ENCODE measurements around the gene ACTN1.

Gene ACTN1

GRCh38 chr14:68938271-68939150 lies 40.6 kb downstream of the ACTN1 start:
- TF ChIP-seq, protein P1, sequence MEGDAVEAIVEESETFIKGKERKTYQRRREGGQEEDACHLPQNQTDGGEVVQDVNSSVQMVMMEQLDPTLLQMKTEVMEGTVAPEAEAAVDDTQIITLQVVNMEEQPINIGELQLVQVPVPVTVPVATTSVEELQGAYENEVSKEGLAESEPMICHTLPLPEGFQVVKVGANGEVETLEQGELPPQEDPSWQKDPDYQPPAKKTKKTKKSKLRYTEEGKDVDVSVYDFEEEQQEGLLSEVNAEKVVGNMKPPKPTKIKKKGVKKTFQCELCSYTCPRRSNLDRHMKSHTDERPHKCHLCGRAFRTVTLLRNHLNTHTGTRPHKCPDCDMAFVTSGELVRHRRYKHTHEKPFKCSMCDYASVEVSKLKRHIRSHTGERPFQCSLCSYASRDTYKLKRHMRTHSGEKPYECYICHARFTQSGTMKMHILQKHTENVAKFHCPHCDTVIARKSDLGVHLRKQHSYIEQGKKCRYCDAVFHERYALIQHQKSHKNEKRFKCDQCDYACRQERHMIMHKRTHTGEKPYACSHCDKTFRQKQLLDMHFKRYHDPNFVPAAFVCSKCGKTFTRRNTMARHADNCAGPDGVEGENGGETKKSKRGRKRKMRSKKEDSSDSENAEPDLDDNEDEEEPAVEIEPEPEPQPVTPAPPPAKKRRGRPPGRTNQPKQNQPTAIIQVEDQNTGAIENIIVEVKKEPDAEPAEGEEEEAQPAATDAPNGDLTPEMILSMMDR (conservative IDR thresholded peaks at IDR 0.05): no peak
- peak overlapping the region; percentile 100 for H3K27ac ChIP-seq

DNA sequence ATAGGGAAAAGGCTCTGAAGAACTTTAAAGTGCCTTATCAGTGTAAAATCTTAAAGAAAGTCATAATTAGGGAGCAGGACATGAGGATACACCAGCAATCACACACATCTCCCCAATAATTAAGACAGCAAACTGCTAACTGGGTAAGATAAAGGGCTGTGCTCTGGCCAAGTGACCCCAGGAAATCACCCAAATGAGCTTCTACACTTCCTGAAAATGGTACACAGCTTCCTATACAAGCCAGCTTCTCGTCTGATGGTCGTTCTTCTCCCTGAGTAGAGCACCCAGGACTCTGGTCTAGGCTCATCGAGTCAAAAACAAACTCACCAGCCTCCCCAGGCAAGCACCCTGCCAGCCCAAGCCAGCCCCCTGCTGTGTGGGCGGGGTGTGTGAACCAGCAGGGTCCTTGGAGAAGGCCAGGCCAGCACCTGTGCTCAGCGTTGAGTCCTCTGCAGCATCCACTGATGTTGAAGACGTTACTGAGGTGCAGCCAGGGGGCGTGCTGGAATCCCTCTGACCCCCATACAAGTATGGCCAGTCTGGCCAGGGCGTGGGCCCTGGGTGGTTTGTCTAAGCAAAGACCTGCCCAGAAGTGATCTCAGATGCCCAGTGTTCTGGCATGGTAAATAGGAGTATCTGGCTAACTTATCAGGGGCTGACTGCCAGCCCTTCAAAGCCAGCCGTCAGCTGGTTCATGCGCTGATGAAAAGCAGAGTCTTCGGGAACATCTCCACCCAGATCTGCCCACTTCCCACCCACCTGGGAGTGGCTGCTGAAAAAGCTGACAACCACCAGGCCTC lies 41.4 kb downstream of the ACTN1 start:
- H3K27ac ChIP-seq: peak overlapping the region; percentile 100
- TF ChIP-seq, protein P1 (conservative IDR thresholded peaks at IDR 0.05): peak; percentile 71

GRCh38 chr14:68936980-68937379 lies 42.1 kb downstream of the ACTN1 start:
- H3K27ac ChIP-seq: peak overlapping the region; percentile 100
- TF ChIP-seq, protein P1 (conservative IDR thresholded peaks at IDR 0.05): no peak

DNA sequence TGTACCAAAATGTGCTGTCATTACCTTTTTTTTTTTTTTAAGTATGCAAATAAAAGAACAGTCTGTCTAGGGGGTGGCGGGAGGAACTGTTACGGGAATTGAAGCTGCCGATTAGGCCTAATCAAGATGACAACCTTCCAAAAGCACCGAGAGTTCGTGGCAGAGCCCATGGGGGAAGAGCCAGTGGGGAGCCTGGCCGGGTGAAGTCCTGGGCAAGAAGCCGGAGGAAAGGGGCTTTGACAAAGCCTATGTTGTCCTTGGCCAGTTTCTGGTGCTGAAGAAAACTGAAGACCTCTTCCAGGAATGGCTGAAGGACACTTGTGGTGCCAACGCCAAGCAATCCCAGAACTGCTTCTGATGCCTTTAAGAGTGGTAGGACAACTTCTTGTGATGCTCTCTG lies 42.6 kb downstream of the ACTN1 start:
- TF ChIP-seq, protein P1 (conservative IDR thresholded peaks at IDR 0.05): no peak
- peak overlapping the region; percentile 100 for H3K27ac ChIP-seq

GRCh38 chr14:68935761-68936214 lies 43.3 kb downstream of the ACTN1 start:
- TF ChIP-seq, protein P1 (conservative IDR thresholded peaks at IDR 0.05): no peak
- peak overlapping the region; percentile 100; the same call in 1 of the 2 replicates for H3K27ac ChIP-seq

DNA sequence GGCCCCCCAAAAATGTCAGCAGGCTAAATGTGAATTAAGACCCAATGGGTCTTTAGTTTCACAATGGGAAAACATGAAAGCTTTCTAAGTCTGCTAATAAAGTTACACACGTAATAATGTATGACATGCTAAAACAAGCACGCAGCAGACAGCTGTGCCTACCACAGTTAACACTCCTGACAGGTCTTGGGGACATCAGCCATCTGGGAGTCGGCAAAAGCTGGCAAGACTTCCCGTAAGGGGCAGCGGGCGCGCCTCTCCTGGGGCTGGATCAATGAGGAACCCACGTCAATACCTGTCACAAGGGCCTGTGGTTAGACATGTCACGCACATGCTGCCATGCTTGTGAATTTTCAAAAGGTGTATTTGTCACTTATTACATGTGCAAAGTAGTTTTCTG lies 45.0 kb downstream of the ACTN1 start:
- no peak overlapping the region for H3K27ac ChIP-seq
- TF ChIP-seq, protein P1 (conservative IDR thresholded peaks at IDR 0.05): no peak

GRCh38 chr14:68932686-68933085 lies 46.4 kb downstream of the ACTN1 start:
- H3K27ac ChIP-seq: no peak overlapping the region

More at GRCh38 chr14:68932686-68933085, 46.4 kb downstream of the ACTN1 start:
- TF ChIP-seq, protein P1 (conservative IDR thresholded peaks at IDR 0.05): no peak

Measured in VCaP (cell line).